WTC11 (cell line): ENCODE results near the gene SPRR2G. TPM values are rescaled to one million over a fixed set of nuclear protein-coding genes. Genes with fewer than 3 reads are reported as not detected.
A peak's percentile ranks its signal among the peaks of the same experiment; 100 is the strongest.
"Not testable (repeated sequence)": the region's sequence is repeated elsewhere in the genome, so short reads cannot be mapped to it uniquely, and the experiment has no call there.

Experiments used
- ATAC-seq: fragments of 200-7000 bp; cut with Tn5 transposase; 2 replicates; pipeline ENCODE4 v1.10.0; 2021; ENCODE audit warnings: mild to moderate bottlenecking, moderate library complexity
- CTCF ChIA-PET: fragments of 300-600 bp; sonication (Branson Sonifier 250); formaldehyde crosslinking; loops from one replicate; lab custom pipeline; 2021; ENCODE audit warnings: antibody characterized with exemption; lab: Charles Lee
- POLR2A ChIA-PET: fragments of 350-600 bp; sonication (Branson Sonifier 250); formaldehyde crosslinking; loops from one replicate; lab custom pipeline; 2021; ENCODE audit warnings: antibody characterized with exemption; lab: Charles Lee
- DNase-seq: peaks from one replicate; pipeline ENCODE4 v3.0.0; 2021; ENCODE audit warnings: low spot score
- H3K27ac Mint-ChIP-seq: 2 replicates; pipeline ENCODE4 v1.8.0; 2021; ENCODE audit warnings: mixed read lengths
- H3K27me3 Mint-ChIP-seq: 2 replicates; pipeline ENCODE4 v1.8.0; 2021; ENCODE audit warnings: low read depth, mild to moderate bottlenecking, moderate library complexity, mixed read lengths
- H3K36me3 Mint-ChIP-seq: 2 replicates; pipeline ENCODE4 v1.8.0; 2021; ENCODE audit warnings: mixed read lengths
- H3K4me1 Mint-ChIP-seq: 2 replicates; pipeline ENCODE4 v1.8.0; 2022; ENCODE audit warnings: mixed read lengths
- H3K4me3 Mint-ChIP-seq: 2 replicates; pipeline ENCODE4 v1.8.0; 2021; ENCODE audit warnings: mild to moderate bottlenecking, moderate library complexity, mixed read lengths
- H3K9me3 Mint-ChIP-seq: 2 replicates; pipeline ENCODE4 v1.8.0; 2021; ENCODE audit warnings: mixed read lengths
- ATF1 ChIP-seq: sonication (generic); formaldehyde crosslinking; IDR thresholded peaks from 2 replicates; pipeline ENCODE4 v1.8.1; 2023; ENCODE audit warnings: mild to moderate bottlenecking, moderate library complexity, missing genetic modification reagents
- ETV6 ChIP-seq: sonication (generic); formaldehyde crosslinking; IDR thresholded peaks from 2 replicates; pipeline ENCODE4 v1.8.1; 2022; ENCODE audit warnings: mild to moderate bottlenecking, missing genetic modification reagents
- GABPB1 ChIP-seq: sonication (generic); formaldehyde crosslinking; IDR thresholded peaks from 2 replicates; pipeline ENCODE4 v1.8.1; 2023; ENCODE audit warnings: mild to moderate bottlenecking, missing genetic modification reagents
- GRHL2 ChIP-seq: fragments of 250-450 bp; sonication (Bioruptor Pico); IDR thresholded peaks from 2 replicates; pipeline ENCODE4 v1.8.0; 2022; ENCODE audit warnings: mild to moderate bottlenecking, moderate library complexity; ENCODE audit not compliant: insufficient replicate concordance, severe bottlenecking
- KAT7 ChIP-seq: sonication (generic); formaldehyde crosslinking; IDR thresholded peaks from 2 replicates; pipeline ENCODE4 v1.8.1; 2023; ENCODE audit warnings: missing genetic modification reagents, mild to moderate bottlenecking, borderline replicate concordance
- NFE2L1 ChIP-seq: sonication (generic); formaldehyde crosslinking; IDR thresholded peaks from 2 replicates; pipeline ENCODE4 v1.8.1; 2023; ENCODE audit warnings: missing genetic modification reagents
- NFYB ChIP-seq: sonication (generic); formaldehyde crosslinking; conservative IDR thresholded peaks from 2 replicates; pipeline ENCODE4 v1.8.0; 2022; ENCODE audit warnings: low read depth, missing genetic modification reagents
- NR1H2 ChIP-seq: sonication (generic); formaldehyde crosslinking; IDR thresholded peaks from 2 replicates; pipeline ENCODE4 v1.9.0; 2021; ENCODE audit warnings: mild to moderate bottlenecking, moderate library complexity, missing genetic modification reagents
- NR3C1 ChIP-seq: sonication (generic); formaldehyde crosslinking; conservative IDR thresholded peaks from 2 replicates; pipeline ENCODE4 v1.8.1; 2023; ENCODE audit warnings: low read depth, mild to moderate bottlenecking, missing genetic modification reagents
- RELA ChIP-seq: sonication (generic); formaldehyde crosslinking; IDR thresholded peaks from 2 replicates; pipeline ENCODE4 v1.8.1; 2022; ENCODE audit warnings: missing genetic modification reagents, mild to moderate bottlenecking, borderline replicate concordance
- TCF7 ChIP-seq: sonication (generic); formaldehyde crosslinking; IDR thresholded peaks from 2 replicates; pipeline ENCODE4 v1.8.0; 2022; ENCODE audit warnings: mild to moderate bottlenecking, low read depth, missing genetic modification reagents, moderate library complexity
- USF2 ChIP-seq: sonication (generic); formaldehyde crosslinking; IDR thresholded peaks from 2 replicates; pipeline ENCODE4 v1.8.1; 2023; ENCODE audit warnings: mild to moderate bottlenecking, missing genetic modification reagents, moderate library complexity
- ZNF416 ChIP-seq: fragments of 250-450 bp; sonication (Bioruptor Pico); IDR thresholded peaks from 2 replicates; pipeline ENCODE4 v1.9.0; 2021; ENCODE audit warnings: mild to moderate bottlenecking, inconsistent platforms
- ZNF423 ChIP-seq: fragments of 250-450 bp; sonication (Bioruptor Pico); IDR thresholded peaks from 2 replicates; pipeline ENCODE4 v2.1.2; 2022; ENCODE audit warnings: mild to moderate bottlenecking, moderate library complexity
- ZNF425 ChIP-seq: fragments of 250-450 bp; sonication (Bioruptor Pico); conservative IDR thresholded peaks from 2 replicates; pipeline ENCODE4 v1.9.0; 2021; ENCODE audit warnings: mild to moderate bottlenecking
- total RNA-seq: library from RNA; stranded (reverse); gene quantifications from 3 replicates; pipeline ENCODE4 v1.2.3, GENCODE V29; 2021
- TF ChIP-seq, protein P1 (sequence below): sonication (generic); formaldehyde crosslinking; conservative IDR thresholded peaks from 2 replicates; pipeline ENCODE4 v1.8.1; 2023; ENCODE audit warnings: mild to moderate bottlenecking, low read depth, missing genetic modification reagents, moderate library complexity
- TF ChIP-seq, protein P2 (sequence below): sonication (generic); formaldehyde crosslinking; IDR thresholded peaks from 2 replicates; pipeline ENCODE4 v1.8.1; 2023; ENCODE audit warnings: mild to moderate bottlenecking, missing genetic modification reagents, borderline replicate concordance
- TF ChIP-seq, protein P3 (sequence below): sonication (generic); formaldehyde crosslinking; IDR thresholded peaks from 2 replicates; pipeline ENCODE4 v1.8.1; 2022; ENCODE audit warnings: mild to moderate bottlenecking, moderate library complexity, missing genetic modification reagents
- TF ChIP-seq, protein P4 (sequence below): fragments of 250-450 bp; sonication (Bioruptor Pico); IDR thresholded peaks from 2 replicates; pipeline ENCODE4 v1.9.0; 2021; ENCODE audit warnings: moderate library complexity, mild to moderate bottlenecking, inconsistent platforms, borderline replicate concordance
- TF ChIP-seq, protein P5 (sequence below): sonication (generic); formaldehyde crosslinking; IDR thresholded peaks from 2 replicates; pipeline ENCODE4 v1.8.1; 2022; ENCODE audit warnings: low read depth, mild to moderate bottlenecking, moderate library complexity, missing genetic modification reagents, borderline replicate concordance

Gene SPRR2G
- total RNA-seq, 1 experiment from 2014 or later, result not detected

- Mint-ChIP-seq H3K36me3 (peaks cover 16% of the 10 kb centered on the region), H3K27me3 (peaks cover 14% of the 10 kb centered on the region), H3K4me3 (no peak overlapping the region), H3K27ac (no peak overlapping the region), H3K9me3 (peaks cover 19% of the 10 kb centered on the region), H3K4me1 (peaks cover 7% of the 10 kb centered on the region)
- DNase-seq, result no peak
- POLR2A ChIA-PET, result no interaction called here
- TF ChIP-seq ZNF423 (CRISPR knock-in tag) (no peak), GABPB1 (CRISPR knock-in tag) (no peak), ETV6 (no peak), KAT7 (no peak), NFE2L1 (no peak), TCF7 (no peak)
- TF ChIP-seq, protein P1, sequence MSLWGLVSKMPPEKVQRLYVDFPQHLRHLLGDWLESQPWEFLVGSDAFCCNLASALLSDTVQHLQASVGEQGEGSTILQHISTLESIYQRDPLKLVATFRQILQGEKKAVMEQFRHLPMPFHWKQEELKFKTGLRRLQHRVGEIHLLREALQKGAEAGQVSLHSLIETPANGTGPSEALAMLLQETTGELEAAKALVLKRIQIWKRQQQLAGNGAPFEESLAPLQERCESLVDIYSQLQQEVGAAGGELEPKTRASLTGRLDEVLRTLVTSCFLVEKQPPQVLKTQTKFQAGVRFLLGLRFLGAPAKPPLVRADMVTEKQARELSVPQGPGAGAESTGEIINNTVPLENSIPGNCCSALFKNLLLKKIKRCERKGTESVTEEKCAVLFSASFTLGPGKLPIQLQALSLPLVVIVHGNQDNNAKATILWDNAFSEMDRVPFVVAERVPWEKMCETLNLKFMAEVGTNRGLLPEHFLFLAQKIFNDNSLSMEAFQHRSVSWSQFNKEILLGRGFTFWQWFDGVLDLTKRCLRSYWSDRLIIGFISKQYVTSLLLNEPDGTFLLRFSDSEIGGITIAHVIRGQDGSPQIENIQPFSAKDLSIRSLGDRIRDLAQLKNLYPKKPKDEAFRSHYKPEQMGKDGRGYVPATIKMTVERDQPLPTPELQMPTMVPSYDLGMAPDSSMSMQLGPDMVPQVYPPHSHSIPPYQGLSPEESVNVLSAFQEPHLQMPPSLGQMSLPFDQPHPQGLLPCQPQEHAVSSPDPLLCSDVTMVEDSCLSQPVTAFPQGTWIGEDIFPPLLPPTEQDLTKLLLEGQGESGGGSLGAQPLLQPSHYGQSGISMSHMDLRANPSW, result no peak
- TF ChIP-seq, protein P2, sequence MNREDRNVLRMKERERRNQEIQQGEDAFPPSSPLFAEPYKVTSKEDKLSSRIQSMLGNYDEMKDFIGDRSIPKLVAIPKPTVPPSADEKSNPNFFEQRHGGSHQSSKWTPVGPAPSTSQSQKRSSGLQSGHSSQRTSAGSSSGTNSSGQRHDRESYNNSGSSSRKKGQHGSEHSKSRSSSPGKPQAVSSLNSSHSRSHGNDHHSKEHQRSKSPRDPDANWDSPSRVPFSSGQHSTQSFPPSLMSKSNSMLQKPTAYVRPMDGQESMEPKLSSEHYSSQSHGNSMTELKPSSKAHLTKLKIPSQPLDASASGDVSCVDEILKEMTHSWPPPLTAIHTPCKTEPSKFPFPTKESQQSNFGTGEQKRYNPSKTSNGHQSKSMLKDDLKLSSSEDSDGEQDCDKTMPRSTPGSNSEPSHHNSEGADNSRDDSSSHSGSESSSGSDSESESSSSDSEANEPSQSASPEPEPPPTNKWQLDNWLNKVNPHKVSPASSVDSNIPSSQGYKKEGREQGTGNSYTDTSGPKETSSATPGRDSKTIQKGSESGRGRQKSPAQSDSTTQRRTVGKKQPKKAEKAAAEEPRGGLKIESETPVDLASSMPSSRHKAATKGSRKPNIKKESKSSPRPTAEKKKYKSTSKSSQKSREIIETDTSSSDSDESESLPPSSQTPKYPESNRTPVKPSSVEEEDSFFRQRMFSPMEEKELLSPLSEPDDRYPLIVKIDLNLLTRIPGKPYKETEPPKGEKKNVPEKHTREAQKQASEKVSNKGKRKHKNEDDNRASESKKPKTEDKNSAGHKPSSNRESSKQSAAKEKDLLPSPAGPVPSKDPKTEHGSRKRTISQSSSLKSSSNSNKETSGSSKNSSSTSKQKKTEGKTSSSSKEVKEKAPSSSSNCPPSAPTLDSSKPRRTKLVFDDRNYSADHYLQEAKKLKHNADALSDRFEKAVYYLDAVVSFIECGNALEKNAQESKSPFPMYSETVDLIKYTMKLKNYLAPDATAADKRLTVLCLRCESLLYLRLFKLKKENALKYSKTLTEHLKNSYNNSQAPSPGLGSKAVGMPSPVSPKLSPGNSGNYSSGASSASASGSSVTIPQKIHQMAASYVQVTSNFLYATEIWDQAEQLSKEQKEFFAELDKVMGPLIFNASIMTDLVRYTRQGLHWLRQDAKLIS (CRISPR knock-in tag), result no peak
- TF ChIP-seq, protein P3, sequence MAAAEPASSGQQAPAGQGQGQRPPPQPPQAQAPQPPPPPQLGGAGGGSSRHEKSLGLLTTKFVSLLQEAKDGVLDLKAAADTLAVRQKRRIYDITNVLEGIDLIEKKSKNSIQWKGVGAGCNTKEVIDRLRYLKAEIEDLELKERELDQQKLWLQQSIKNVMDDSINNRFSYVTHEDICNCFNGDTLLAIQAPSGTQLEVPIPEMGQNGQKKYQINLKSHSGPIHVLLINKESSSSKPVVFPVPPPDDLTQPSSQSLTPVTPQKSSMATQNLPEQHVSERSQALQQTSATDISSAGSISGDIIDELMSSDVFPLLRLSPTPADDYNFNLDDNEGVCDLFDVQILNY (CRISPR knock-in tag), result no peak
- CTCF ChIA-PET, result interaction anchor here (0.7 to 6.5 kb wide), 5 partner anchors 30 to 320 kb away, joined by 3 to 123 read pairs (median 9); partner anchors contain the start of gene SMCP
- peak; percentile 55 for ATAC-seq
Measured at GRCh38 chr1:153190373-153190772, 39.7 kb upstream of the SPRR2G start.

DNA sequence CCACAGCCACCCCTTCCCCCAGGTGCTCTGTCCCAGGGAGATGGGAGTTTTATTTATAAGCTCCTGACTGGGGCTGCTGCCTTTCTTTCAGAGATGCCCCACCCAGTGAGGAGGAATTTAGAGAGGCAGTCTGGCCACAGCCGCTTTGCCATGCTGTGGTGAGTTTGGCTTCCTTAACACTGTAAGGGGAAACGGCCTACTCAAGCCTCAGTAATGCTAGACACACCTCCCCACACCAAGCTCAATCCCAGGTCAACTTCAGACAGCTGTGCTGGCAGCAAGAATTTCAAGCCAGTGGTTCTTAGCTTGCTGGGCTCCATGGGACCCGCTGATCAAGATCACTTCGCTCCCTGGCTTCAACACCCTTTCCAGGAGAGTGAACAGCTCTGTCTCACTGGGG, 37.6 kb upstream of the SPRR2G start:
- CTCF ChIA-PET, result interaction anchor here (1.4 to 6.5 kb wide), 2 partner anchors 225 to 310 kb away, joined by 3 to 123 read pairs; partner anchors contain the start of gene SMCP
- DNase-seq, H3K4me3 Mint-ChIP-seq, POLR2A ChIA-PET, H3K4me1 Mint-ChIP-seq, H3K27ac Mint-ChIP-seq, ATAC-seq: not testable (repeated sequence)
- H3K27me3 Mint-ChIP-seq, result peaks cover 11% of the 10 kb centered on the region
- H3K9me3 Mint-ChIP-seq, result peaks cover 32% of the 10 kb centered on the region
- H3K36me3 Mint-ChIP-seq, result peaks cover 20% of the 10 kb centered on the region

GRCh38 chr1:153180556-153180955, 29.9 kb upstream of the SPRR2G start:
- H3K4me3 Mint-ChIP-seq, result no peak overlapping the region
- CTCF ChIA-PET, result no interaction called here
- H3K27me3 Mint-ChIP-seq, result peaks cover 4% of the 10 kb centered on the region
- H3K27ac Mint-ChIP-seq, result no peak overlapping the region
- peaks cover 22% of the 10 kb centered on the region for H3K9me3 Mint-ChIP-seq
- POLR2A ChIA-PET, result no interaction called here
- DNase-seq (no peak), ATAC-seq (no peak)
- no peaks in the 10 kb centered on the region for H3K4me1 Mint-ChIP-seq
- H3K36me3 Mint-ChIP-seq, result peaks cover 6% of the 10 kb centered on the region; the same call in 1 of the 2 replicates
- TF ChIP-seq NR3C1, result no peak
- no peak for TF ChIP-seq NFYB (CRISPR knock-in tag)
- TF ChIP-seq, protein P4, sequence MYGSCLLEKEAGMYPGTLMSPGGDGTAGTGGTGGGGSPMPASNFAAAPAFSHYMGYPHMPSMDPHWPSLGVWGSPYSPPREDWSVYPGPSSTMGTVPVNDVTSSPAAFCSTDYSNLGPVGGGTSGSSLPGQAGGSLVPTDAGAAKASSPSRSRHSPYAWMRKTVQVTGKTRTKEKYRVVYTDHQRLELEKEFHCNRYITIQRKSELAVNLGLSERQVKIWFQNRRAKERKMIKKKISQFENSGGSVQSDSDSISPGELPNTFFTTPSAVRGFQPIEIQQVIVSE, result no peak
- TF ChIP-seq, protein P5, sequence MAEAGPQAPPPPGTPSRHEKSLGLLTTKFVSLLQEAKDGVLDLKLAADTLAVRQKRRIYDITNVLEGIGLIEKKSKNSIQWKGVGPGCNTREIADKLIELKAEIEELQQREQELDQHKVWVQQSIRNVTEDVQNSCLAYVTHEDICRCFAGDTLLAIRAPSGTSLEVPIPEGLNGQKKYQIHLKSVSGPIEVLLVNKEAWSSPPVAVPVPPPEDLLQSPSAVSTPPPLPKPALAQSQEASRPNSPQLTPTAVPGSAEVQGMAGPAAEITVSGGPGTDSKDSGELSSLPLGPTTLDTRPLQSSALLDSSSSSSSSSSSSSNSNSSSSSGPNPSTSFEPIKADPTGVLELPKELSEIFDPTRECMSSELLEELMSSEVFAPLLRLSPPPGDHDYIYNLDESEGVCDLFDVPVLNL (CRISPR knock-in tag), result no peak
- TF ChIP-seq GRHL2 (CRISPR knock-in tag), result no peak
- TF ChIP-seq RELA (CRISPR knock-in tag), result no peak
- TF ChIP-seq ZNF416 (CRISPR knock-in tag), result no peak
- TF ChIP-seq USF2 (CRISPR knock-in tag), result no peak
- no peak for TF ChIP-seq ZNF425 (CRISPR knock-in tag)
- no peak for TF ChIP-seq ATF1 (CRISPR knock-in tag)
- no peak for TF ChIP-seq NR1H2 (CRISPR knock-in tag)
